Measurements from ENCODE around the gene SLC24A4. TPM values are rescaled to one million over a fixed set of nuclear protein-coding genes. Genes with fewer than 3 reads are reported as not detected.

SLC24A4 gene
- total RNA-seq, 1 donor from 2014 or later = 0.07 TPM

DNA sequence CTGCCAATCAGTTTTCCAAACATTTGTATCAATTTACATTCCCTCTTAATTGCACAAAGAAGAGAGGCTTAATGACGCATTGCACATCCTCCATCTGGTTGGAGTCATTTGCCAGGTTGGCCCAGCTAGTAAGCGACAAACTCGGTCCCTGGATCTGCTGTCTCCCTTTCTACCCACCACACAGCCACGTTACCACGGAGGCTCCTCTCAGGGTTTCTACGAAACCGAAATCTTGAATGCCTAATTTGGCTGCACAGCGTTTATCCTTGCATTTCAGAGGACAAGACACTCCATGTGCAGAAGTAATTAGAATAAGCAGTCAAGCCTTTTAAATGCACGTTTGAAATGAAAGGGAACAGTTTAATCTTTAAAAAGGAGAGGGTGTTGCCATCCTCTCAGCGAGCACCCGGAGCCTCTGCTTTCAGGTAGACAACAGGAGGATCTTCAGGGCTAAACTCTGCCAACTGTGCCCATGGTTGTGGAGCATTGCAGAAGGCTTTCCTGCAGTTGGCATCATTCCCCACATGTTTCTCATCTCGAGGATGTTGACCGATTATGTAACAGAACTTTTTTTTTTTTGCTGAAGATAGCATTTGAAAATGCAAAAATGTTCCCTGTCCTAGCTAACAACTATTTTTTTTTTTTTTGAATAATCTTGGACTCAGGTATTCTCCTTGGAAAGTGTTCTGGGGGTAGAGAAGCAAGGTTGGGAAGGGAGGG lies 37.8 kb downstream of the SLC24A4 start:
- intact Hi-C loops (cut with micrococcal nuclease) = no loop called here

- intact Hi-C loops (cut with micrococcal nuclease) = no loop called here
These were observed 39.8 kb downstream of the SLC24A4 start for GRCh38 chr14:92362781-92363235.

DNA sequence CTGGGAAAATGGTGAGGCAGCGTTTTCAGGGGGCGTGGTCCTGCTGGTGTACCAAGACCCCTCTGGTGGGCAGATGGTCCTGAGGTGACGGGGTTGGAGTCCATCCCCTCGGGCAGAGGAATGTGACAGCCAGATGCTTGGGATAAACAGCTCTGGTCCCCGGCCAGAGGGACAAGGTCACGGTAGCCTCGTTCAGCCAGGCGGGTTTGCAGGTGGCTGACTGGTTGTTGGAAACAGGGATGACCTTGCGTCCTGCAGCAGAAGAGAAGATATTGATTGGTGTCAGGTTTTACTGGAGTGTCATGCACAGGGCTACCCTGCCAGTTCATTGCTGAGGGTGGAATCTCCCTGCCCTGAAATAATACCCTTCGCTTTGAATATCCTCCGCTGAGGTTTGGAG lies 43.3 kb downstream of the SLC24A4 start:
- intact Hi-C loops (cut with micrococcal nuclease) = no loop called here

GRCh38 chr14:92368001-92368400 lies 45.0 kb downstream of the SLC24A4 start:
- intact Hi-C loops (cut with micrococcal nuclease) = no loop called here

- intact Hi-C loops (cut with micrococcal nuclease) = no loop called here
These were observed 46.1 kb downstream of the SLC24A4 start for GRCh38 chr14:92369097-92369496.

DNA sequence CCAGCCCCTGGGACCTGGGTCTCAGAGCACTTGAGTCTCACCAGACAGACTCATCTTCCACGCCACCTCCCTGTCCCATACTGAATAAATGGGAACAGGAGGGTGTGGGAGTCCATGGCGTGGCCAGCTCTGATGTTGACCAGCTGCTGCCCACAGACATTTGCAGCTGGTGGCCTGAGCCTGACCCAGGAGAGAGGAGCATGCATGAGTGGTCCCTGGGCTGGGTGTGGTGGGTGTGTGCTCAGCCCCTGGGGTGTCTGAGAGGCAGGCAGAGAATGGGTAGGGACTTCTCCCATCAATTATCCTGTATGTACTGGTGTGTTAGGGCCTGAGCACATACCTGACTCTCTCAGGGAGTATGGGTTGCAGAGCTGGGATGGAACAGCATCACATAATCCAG lies 49.3 kb downstream of the SLC24A4 start:
- intact Hi-C loops (cut with micrococcal nuclease) = no loop called here

GRCh38 chr14:92373336-92373735 lies 50.4 kb downstream of the SLC24A4 start:
- intact Hi-C loops (cut with micrococcal nuclease) = no loop called here

- intact Hi-C loops (cut with micrococcal nuclease) = no loop called here
These were observed 57.2 kb downstream of the SLC24A4 start for GRCh38 chr14:92380131-92380530.

DNA sequence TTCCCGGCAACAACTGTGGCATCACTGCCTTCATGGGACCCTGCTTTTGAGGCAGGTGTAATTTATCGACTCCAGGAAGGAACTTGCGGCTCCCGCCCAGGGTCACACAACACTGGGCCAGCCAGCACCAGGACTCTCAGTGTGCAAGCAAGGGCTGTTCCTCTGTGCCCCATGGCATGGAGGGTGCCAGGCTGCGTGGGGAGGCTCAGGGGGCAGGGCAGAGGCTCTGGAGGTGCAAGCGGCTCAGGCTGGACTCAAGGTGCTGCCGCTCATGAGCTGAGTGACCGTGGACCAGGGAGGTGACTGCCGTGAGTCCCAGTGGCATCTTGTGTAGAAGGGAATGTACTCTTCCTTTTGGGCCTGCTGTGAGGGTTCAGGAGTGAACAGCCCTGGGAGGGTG lies 57.6 kb downstream of the SLC24A4 start:
- intact Hi-C loops (cut with micrococcal nuclease) = no loop called here

DNA sequence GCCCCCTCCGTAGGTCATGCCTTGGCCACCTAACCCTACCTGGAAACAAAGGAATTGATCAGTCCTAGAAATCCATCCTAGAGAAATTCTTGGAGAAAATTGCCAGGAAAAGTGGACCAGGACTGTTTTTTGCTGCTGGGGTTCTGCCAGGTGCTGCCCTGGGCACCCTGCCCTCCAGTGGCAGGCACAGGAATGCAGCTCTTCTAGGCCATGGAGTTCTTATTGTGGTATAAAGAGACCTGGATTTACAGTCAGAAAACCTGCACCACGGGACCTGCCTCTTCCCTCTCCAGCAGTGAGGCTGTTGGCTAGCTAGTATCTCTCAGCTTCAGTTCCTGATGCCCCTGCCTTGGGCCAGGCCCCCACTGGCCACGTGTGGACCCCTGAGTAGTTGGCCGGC lies 59.7 kb downstream of the SLC24A4 start:
- intact Hi-C loops (cut with micrococcal nuclease) = no loop called here

DNA sequence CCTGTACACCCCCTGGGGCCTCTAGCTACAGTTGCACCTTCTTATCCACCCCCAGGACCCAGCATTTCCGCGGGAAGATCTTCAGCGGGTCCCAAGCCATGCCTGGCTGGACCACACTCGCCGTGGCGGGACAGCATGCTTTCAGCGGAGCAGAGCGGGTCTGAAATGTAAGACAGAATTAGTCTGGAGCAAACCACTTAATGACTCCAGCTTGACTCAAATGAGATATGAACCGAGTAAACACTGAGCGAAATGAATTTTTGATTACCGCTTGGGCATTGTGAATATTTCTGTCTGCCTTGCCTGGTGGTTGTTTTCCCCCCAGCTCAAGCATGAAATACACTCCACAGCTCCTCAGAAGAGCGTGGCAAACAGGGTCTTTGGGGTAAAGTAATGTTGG lies 60.8 kb downstream of the SLC24A4 start:
- intact Hi-C loops (cut with micrococcal nuclease) = no loop called here

DNA sequence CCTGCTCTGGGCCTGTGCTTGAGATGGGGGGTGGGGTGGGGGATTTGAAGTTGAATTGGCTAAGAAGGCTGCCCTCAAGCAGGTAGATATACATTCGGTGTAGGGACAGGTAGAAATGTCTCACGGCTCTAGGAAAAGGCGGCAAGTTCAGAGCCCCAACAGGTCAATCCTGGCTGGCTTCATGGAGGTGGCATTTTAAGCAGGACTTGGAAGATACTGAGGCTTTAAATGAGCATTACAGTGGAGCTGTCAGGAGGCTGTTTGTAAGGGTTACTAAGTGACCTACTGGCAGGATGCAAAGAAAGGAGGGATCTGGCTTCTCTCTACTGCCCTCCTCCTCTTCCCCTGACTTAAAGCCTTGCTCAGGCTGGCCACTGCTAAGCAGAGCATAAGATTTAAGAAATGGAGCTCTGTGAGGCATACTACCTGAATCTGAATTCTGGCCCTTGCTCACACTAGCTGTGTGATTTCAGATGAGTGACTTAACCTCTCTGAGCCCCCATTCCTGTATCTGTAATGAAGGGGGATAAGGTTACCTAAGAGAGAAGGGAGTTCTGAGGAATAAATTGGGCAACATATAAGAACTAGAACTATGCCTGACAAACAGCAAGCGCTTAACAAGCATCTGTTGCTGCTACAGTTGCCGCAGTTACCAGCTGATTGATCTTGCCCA lies 61.6 kb downstream of the SLC24A4 start:
- intact Hi-C loops (cut with micrococcal nuclease) = no loop called here

DNA sequence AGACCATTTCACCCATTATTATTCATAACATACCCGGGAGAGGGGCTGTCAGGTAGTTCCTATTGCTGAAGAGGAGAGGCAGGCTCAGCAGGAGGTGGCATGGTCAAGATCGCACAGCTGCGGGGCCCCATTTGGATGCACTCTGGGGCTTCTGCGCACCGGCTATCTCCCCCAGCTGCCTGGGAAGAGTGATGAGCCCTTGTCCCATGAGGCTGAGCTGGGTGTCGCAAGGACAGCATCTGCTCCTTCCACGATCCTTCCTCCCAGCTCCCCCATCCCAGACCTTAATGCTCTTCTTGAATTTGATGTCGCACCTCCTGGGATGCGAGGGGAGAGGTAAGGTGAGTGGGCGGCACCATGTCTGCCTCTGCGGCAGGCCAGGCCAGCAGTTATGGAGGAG lies 62.6 kb downstream of the SLC24A4 start:
- intact Hi-C loops (cut with micrococcal nuclease) = no loop called here

GRCh38 chr14:92386165-92386564 lies 63.2 kb downstream of the SLC24A4 start:
- intact Hi-C loops (cut with micrococcal nuclease) = no loop called here

DNA sequence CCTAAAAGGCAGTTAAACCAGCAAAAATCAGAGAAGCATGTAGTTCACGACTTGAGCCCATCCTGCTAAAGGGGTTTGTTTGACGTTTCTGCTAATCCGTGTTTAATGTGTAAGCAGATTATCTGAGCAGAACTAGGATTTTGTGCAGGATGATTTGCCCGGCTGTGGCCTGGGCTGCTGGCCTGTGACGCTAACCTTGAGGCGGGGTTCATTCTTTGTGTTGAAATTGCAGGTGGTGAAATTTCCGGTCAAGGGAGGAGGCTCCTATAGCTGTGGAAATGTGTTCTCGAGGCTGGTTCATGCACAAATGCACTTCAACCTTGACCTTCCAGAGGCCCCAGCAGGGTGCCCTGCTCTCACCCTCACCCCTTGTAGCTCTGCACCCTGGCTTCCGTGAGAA lies 63.7 kb downstream of the SLC24A4 start:
- intact Hi-C loops (cut with micrococcal nuclease) = no loop called here

- intact Hi-C loops (cut with micrococcal nuclease) = no loop called here
These were observed 64.6 kb downstream of the SLC24A4 start for GRCh38 chr14:92387578-92387977.

- intact Hi-C loops (cut with micrococcal nuclease) = no loop called here
These were observed 66.7 kb downstream of the SLC24A4 start for GRCh38 chr14:92389598-92390158.

GRCh38 chr14:92391726-92392125 lies 68.8 kb downstream of the SLC24A4 start:
- intact Hi-C loops (cut with micrococcal nuclease) = no loop called here

- intact Hi-C loops (cut with micrococcal nuclease) = no loop called here
These were observed 69.7 kb downstream of the SLC24A4 start for GRCh38 chr14:92392711-92393110.

GRCh38 chr14:92397150-92397952 lies 74.4 kb downstream of the SLC24A4 start:
- intact Hi-C loops (cut with micrococcal nuclease) = no loop called here

DNA sequence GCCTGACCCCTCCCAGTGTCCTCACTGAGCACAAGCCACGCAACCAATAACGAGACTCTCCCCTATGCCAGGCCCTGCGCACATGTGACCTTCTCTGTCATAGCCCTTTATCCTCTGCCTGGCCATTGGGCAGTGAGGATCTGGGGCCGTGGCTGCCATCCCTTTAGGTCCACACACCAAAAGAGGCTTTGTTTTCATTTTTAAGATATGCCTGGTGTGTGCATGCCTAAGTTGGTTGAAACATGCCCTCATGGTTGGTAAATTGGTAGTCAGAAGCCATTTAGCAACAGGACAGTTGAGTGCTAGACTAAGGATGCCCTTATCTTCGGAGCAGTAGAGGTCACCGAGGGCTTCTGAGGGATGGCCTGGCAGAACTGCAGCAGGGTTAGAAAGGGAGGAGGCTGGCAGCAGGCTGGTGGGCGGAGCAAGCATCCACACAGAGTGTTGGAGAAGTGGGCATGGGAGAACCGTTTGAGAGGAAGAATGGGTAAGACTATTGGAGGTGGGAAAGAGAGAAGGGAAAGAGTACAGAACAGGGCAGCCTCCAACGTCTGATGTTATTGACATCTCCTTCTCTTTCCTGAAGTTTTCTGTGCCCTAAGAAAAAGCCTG lies 75.1 kb downstream of the SLC24A4 start:
- intact Hi-C loops (cut with micrococcal nuclease) = no loop called here
